ENCODE data around the gene NDUFB7. TPM values are rescaled to one million over a fixed set of nuclear protein-coding genes. Genes with fewer than 3 reads are reported as not detected.

Gene NDUFB7
- total and polyA plus RNA-seq, 12 donors = 347 to 1,673 (median 476) TPM

DNA sequence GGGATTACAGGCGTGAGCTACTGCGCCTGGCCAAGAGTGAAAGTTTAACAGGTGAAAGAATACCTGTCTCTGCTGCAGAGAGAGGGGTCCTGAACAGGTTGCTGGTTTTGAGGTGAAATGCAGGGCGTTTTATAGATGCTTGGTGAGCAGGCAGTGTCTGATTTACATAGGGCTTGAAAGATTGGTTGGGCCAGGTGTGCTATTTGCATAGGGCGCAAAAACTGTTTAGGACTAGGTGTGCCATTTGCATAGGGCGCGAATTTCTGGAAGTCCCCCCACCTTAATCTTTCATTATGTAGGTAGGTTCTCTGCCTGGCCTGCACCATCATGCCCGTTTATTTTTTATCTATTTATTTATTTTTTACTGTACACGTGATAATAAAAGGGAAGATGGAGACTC lies 4.5 kb upstream of the NDUFB7 start:
- Histone ChIP-seq H3K36me3 (no peaks in the 10 kb centered on the region), H3K4me1 (peaks cover 0 to 19% (median 7%) of the 10 kb centered on the region in 9 donors), H3K9me3 (no peaks in the 10 kb centered on the region), H3K27ac (no peak overlapping the region), H3K27me3 (no peaks in the 10 kb centered on the region), H3K4me3 (no peak overlapping the region)
- ATAC-seq = no peak
- no peak for DNase-seq
- intact Hi-C loops (cut with DNase I) = loop anchor here in 5 of 10 donors (5.0 to 10.0 kb wide), 5 partner anchors 108 to 318 kb away; partner anchors contain the start of gene OR7A17 (in 4 of the 5)
- TF ChIP-seq, protein P1, sequence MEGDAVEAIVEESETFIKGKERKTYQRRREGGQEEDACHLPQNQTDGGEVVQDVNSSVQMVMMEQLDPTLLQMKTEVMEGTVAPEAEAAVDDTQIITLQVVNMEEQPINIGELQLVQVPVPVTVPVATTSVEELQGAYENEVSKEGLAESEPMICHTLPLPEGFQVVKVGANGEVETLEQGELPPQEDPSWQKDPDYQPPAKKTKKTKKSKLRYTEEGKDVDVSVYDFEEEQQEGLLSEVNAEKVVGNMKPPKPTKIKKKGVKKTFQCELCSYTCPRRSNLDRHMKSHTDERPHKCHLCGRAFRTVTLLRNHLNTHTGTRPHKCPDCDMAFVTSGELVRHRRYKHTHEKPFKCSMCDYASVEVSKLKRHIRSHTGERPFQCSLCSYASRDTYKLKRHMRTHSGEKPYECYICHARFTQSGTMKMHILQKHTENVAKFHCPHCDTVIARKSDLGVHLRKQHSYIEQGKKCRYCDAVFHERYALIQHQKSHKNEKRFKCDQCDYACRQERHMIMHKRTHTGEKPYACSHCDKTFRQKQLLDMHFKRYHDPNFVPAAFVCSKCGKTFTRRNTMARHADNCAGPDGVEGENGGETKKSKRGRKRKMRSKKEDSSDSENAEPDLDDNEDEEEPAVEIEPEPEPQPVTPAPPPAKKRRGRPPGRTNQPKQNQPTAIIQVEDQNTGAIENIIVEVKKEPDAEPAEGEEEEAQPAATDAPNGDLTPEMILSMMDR (IDR thresholded peaks at IDR 0.05) = no peak
- WGBS, 2 donors = 87% methylated on average over 8 of the region's 8 CpGs

DNA sequence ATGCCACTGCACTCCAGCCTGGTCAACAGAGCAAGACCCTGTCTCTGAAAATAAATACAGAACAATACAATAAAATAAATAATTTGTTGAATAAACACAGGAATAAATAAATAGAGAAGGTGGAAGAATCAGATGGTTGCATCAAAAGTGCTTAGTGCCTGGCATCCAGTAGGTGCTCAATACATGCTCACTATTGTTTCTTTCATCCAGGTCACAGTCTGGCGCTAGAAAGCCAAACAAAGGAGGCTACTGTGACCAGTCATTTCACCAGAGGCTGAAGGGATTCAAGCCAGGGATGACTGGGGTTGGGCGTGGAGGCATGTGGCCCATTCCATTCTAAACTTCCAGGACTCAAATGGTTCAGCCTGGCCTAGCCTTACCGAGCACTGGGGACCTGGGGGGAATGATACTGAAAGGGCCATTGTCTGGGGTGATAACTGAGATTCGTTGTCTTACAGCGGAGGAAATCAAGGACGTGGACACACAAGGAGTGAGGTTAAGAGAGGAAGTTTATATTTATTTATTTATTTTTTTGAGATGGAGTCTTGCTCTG lies 3.6 kb upstream of the NDUFB7 start:
- no peak overlapping the region for H3K27ac ChIP-seq
- intact Hi-C loops (cut with DNase I) = loop anchor here in 5 of 10 donors (5.0 to 10.0 kb wide), 5 partner anchors 109 to 319 kb away; partner anchors contain the start of gene OR7A17 (in 4 of the 5)
- ATAC-seq = no peak

DNA sequence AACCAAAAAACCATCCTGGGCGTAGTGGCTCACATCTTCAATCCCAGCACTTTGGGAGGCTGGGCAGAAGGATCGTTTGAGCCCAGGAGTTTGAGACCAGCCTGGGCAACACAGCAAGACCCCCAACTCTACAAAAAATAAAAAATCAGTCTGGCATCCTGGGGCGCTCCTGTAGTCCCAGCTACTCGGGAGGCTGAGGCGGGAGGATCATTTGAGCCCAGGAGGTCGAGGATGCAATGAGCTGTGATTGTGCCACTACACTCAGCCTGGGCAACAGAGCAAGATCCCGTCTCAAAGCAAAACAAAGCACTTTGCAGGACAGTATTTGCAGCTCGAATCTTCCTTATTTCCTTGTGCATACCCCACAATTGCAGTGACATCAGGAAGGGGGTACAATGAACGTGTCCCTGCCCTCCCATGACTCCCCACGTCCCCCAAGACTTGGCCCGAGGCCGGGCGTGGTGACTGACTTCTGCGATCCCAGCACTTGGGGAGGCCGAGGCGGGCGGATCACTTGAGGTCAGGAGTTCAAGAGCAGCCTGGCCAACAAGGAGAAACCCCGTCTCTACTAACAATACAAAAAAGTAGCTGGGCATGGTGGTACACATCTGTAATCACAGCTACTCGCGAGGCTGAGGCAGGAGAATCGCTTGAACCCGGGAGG lies 870 bp downstream of the NDUFB7 start:
- ATAC-seq (no peak), DNase-seq (no peak)
- TF ChIP-seq, protein P1 (IDR thresholded peaks at IDR 0.05) = no peak
- Histone ChIP-seq H3K27ac (peak overlapping the region in 9 of 10 donors; percentile 83 to 95 (median 93)), H3K9me3 (no peaks in the 10 kb centered on the region), H3K4me3 (peak overlapping the region; percentile 69 to 99 (median 96)), H3K4me1 (peaks cover 4 to 47% (median 32%) of the 10 kb centered on the region in 9 donors), H3K27me3 (no peaks in the 10 kb centered on the region), H3K36me3 (peaks cover 0 to 32% (median 3%) of the 10 kb centered on the region in 9 donors)
- intact Hi-C loops (cut with DNase I) = loop anchor here in 8 of 10 donors (5.0 to 10.0 kb wide), 7 partner anchors 114 to 324 kb away; partner anchors contain the start of genes OR7A17 (in 3 of the 8) and ZNF333 (in 1 of the 8)
- 41 to 43% methylated on average over 22 of the region's 22 CpGs for WGBS, 2 donors

More for the DNA sequence above, 3.6 kb upstream of the NDUFB7 start:
- TF ChIP-seq, protein P1 (IDR thresholded peaks at IDR 0.05) = no peak
- Histone ChIP-seq H3K9me3 (no peaks in the 10 kb centered on the region), H3K4me1 (peaks cover 4 to 27% (median 15%) of the 10 kb centered on the region in 9 donors), H3K36me3 (no peaks in the 10 kb centered on the region), H3K4me3 (no peak overlapping the region), H3K27me3 (no peaks in the 10 kb centered on the region)
- 78 to 85% methylated on average over 6 of the region's 6 CpGs for WGBS, 2 donors
- no peak for DNase-seq

DNA sequence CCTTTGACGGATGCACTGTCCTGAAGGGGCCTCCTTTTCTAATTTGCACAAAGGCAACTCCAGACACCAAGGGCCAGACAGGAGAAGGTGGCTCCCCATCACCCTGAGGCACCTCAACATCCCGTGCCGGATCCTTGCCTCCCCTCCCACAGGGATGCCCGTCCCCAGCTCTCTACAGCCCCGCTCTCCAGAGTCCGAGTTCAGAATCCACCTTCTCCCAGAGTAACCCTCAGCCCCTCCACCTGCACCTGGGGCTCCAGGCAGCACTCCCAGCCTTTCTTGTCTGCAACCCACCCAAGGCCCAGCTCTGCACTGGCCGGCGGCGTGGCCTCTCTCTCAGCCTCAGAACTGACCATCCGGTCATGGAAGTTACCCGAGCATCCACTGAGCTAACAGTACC lies 4.8 kb downstream of the NDUFB7 start:
- peaks cover 0 to 53% (median 6%) of the 10 kb centered on the region in 9 donors for H3K36me3 ChIP-seq
- intact Hi-C loops (cut with DNase I) = no loop called here
- peaks cover 9 to 48% (median 33%) of the 10 kb centered on the region in 9 donors for H3K4me1 ChIP-seq
- no peak overlapping the region for H3K4me3 ChIP-seq
- TF ChIP-seq, protein P1 (IDR thresholded peaks at IDR 0.05) = no peak
- no peak for ATAC-seq
- H3K9me3 ChIP-seq = no peaks in the 10 kb centered on the region
- 80 to 81% methylated on average over 11 of the region's 11 CpGs for WGBS, 2 donors
- no peak overlapping the region for H3K27ac ChIP-seq
- H3K27me3 ChIP-seq = no peaks in the 10 kb centered on the region
- no peak for DNase-seq
